ENCODE measurements around the gene GBX2. TPM values are rescaled to one million over a fixed set of nuclear protein-coding genes. Genes with fewer than 3 reads are reported as not detected.

The GBX2 gene
- total and polyA plus RNA-seq, 2 of the 8 experiments (the other 6 are each of a cell fraction or from before 2014, with no cell fraction given): 0.38 to 0.89 TPM

DNA sequence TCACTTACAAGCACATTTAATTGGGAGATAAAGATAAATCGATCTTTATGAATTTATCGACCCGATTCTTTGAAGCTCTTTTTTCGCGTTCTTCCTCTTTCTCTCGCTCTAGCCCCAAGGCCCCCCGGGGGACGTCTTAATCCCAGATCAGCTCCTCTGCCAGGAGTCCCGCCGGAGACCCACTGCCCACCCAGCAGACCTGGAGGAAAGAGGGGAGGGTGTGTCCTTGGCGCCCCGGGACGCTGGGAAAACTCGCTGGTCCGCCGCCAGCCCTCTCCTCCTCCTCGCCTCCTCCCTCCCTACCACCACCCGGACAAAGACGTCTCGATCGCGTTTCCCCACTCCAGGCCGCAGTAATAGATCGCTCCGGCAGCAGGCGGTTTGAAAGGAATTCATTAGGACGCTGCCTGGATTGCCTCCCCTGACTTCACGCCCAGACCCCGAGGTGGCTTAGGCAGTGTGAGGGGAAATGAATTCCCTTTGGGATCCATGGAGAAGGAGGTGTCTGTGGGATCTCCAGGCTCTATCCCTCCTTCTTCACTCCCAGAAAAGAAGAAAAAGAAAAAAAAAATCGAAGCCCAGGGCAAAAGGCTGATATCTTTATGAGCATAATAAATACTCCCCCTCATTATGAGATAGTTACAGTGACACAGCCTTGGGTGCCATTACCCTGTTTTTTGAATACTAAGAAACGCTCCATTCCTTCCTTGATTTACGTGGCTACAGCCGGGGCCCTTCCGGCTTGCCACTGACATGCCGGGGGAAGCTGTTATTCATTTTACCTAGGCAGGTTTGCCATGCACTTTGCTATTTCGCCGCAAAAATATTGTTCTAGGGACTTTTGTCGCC lies 1.8 kb upstream of the GBX2 start (continued):
- no peak for TF ChIP-seq CBX5 (IDR thresholded peaks at IDR 0.05; ENCODE audit: low read depth, low read length)
- no peak for TF ChIP-seq POLR2AphosphoS5 (IDR thresholded peaks at IDR 0.05; ENCODE audit: low read depth, low read length)
- no peak for TF ChIP-seq POLR2A (IDR thresholded peaks at IDR 0.05; ENCODE audit: control extremely low read depth in 1 of 2, low read depth in 2 of 2, low read length in 2 of 2)
- no peak for TF ChIP-seq JUND (IDR thresholded peaks at IDR 0.05; ENCODE audit: low read length)
- TF ChIP-seq, protein P1, sequence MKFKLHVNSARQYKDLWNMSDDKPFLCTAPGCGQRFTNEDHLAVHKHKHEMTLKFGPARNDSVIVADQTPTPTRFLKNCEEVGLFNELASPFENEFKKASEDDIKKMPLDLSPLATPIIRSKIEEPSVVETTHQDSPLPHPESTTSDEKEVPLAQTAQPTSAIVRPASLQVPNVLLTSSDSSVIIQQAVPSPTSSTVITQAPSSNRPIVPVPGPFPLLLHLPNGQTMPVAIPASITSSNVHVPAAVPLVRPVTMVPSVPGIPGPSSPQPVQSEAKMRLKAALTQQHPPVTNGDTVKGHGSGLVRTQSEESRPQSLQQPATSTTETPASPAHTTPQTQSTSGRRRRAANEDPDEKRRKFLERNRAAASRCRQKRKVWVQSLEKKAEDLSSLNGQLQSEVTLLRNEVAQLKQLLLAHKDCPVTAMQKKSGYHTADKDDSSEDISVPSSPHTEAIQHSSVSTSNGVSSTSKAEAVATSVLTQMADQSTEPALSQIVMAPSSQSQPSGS (IDR thresholded peaks at IDR 0.05; ENCODE audit: low read length): no peak
- TF ChIP-seq SAP30 (IDR thresholded peaks at IDR 0.05; ENCODE audit: insufficient read depth, insufficient replicate concordance, low read length): no peak

All from H1 (cell line).